ENCODE results near the gene PFDN6. TPM values are rescaled to one million over a fixed set of nuclear protein-coding genes. Genes with fewer than 3 reads are reported as not detected.

PFDN6 gene
- total and polyA plus RNA-seq, 9 of the 15 experiments (the other 6 are each of a cell fraction or from before 2014, with no cell fraction given): 6.8 to 475 (median 216) TPM

- TF ChIP-seq, protein P1, sequence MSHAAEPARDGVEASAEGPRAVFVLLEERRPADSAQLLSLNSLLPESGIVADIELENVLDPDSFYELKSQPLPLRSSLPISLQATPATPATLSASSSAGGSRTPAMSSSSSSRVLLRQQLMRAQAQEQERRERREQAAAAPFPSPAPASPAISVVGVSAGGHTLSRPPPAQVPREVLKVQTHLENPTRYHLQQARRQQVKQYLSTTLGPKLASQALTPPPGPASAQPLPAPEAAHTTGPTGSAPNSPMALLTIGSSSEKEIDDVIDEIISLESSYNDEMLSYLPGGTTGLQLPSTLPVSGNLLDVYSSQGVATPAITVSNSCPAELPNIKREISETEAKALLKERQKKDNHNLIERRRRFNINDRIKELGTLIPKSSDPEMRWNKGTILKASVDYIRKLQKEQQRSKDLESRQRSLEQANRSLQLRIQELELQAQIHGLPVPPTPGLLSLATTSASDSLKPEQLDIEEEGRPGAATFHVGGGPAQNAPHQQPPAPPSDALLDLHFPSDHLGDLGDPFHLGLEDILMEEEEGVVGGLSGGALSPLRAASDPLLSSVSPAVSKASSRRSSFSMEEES (CRISPR knock-in tag; IDR thresholded peaks at IDR 0.05): no peak
- TF ChIP-seq, protein P2, sequence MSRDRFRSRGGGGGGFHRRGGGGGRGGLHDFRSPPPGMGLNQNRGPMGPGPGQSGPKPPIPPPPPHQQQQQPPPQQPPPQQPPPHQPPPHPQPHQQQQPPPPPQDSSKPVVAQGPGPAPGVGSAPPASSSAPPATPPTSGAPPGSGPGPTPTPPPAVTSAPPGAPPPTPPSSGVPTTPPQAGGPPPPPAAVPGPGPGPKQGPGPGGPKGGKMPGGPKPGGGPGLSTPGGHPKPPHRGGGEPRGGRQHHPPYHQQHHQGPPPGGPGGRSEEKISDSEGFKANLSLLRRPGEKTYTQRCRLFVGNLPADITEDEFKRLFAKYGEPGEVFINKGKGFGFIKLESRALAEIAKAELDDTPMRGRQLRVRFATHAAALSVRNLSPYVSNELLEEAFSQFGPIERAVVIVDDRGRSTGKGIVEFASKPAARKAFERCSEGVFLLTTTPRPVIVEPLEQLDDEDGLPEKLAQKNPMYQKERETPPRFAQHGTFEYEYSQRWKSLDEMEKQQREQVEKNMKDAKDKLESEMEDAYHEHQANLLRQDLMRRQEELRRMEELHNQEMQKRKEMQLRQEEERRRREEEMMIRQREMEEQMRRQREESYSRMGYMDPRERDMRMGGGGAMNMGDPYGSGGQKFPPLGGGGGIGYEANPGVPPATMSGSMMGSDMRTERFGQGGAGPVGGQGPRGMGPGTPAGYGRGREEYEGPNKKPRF (IDR thresholded peaks at IDR 0.05; ENCODE audit: low read depth, low read length): no peak
- 0 out of 2 replicates have a peak, but pooled peaks have one; percentile 41 for TF ChIP-seq LARP7 (IDR thresholded peaks at IDR 0.05)
- no peak for TF ChIP-seq FOXK1 (CRISPR knock-in tag; IDR thresholded peaks at IDR 0.05; ENCODE audit: borderline replicate concordance)
- TF ChIP-seq YBX1 (IDR thresholded peaks at IDR 0.05): no peak
- no peak for TF ChIP-seq ZNF75A (CRISPR knock-in tag; IDR thresholded peaks at IDR 0.05)
- TF ChIP-seq ZNF77 (CRISPR knock-in tag; IDR thresholded peaks at IDR 0.05): no peak
- no peak for TF ChIP-seq COPS2 (conservative IDR thresholded peaks at IDR 0.05)
- no peak for TF ChIP-seq NFXL1 (CRISPR knock-in tag; IDR thresholded peaks at IDR 0.05)
- no peak for TF ChIP-seq SLC30A9 (CRISPR knock-in tag; IDR thresholded peaks at IDR 0.05)
- no peak for TF ChIP-seq ZNF324 (CRISPR knock-in tag; IDR thresholded peaks at IDR 0.05)
- no peak for TF ChIP-seq HOMEZ (CRISPR knock-in tag; IDR thresholded peaks at IDR 0.05)
- no peak for TF ChIP-seq ZNF143 (CRISPR knock-in tag; IDR thresholded peaks at IDR 0.05)
- TF ChIP-seq RBM25 (IDR thresholded peaks at IDR 0.05; ENCODE audit: low read depth, low read length, severe bottlenecking): peak; percentile 13
- peak; percentile 66; the same call in 1 of the 2 replicates for TF ChIP-seq CTBP1 (IDR thresholded peaks at IDR 0.05; ENCODE audit: borderline replicate concordance)
- no peak for TF ChIP-seq SNRNP70 (optimal IDR thresholded peaks at IDR 0.05; ENCODE audit: low read depth, low read length)
- no peak for TF ChIP-seq MCM3 (IDR thresholded peaks at IDR 0.05)
- no peak for TF ChIP-seq MEF2D (tag; conservative IDR thresholded peaks at IDR 0.05; ENCODE audit: low read depth)
- TF ChIP-seq TAF7 (tag; IDR thresholded peaks at IDR 0.05): no peak
- TF ChIP-seq CCAR2 (IDR thresholded peaks at IDR 0.05; ENCODE audit: low read depth, low read length): no peak
- peak; percentile 64 for TF ChIP-seq HNRNPLL (IDR thresholded peaks at IDR 0.05; ENCODE audit: low read depth, low read length, poor library complexity, severe bottlenecking)
- no peak for TF ChIP-seq SAP30 (IDR thresholded peaks at IDR 0.05; ENCODE audit: borderline replicate concordance, insufficient read depth, low read depth, low read length, poor library complexity, severe bottlenecking)
Observed at GRCh38 chr6:33317669-33318425, 28.4 kb downstream of the PFDN6 start, which contains the start of gene ZBTB22 (continued).

All from K562 (cell line).